PC-3 (cell line): ENCODE data around the gene NCOA7. TPM values are rescaled to one million over a fixed set of nuclear protein-coding genes. Genes with fewer than 3 reads are reported as not detected.

ENCODE experiments used
- ATAC-seq: fragments of 200-7000 bp; cut with Tn5 transposase; 2 replicates; pipeline ENCODE4 v1.9.1; 2020; ENCODE audit warnings: mild to moderate bottlenecking, moderate library complexity
- BruUV-seq: library from RNA; stranded (reverse); fragments of 400-500 nt; replicated peaks from 2 replicates; lab custom pipeline; 2021; lab: Mats Ljungman, UMichigan
- CTCF ChIA-PET: fragments of 300-600 bp; sonication (Branson Sonifier 250); formaldehyde crosslinking; loops from one replicate; lab custom pipeline; 2022; ENCODE audit warnings: antibody characterized with exemption; lab: Charles Lee
- POLR2A ChIA-PET: fragments of 300-600 bp; sonication (Branson Sonifier 250); formaldehyde crosslinking; loops from one replicate; lab custom pipeline; 2022; ENCODE audit warnings: antibody characterized with exemption; ENCODE audit not compliant: unreplicated experiment; lab: Charles Lee
- DNase-seq: peaks from one replicate; pipeline ENCODE4 v3.0.0-alpha.2; 2015
- H2AFZ ChIP-seq: fragments of 300-600 bp; sonication (generic); 2 replicates; pipeline ENCODE4 v1.6.0; 2016; ENCODE audit warnings: antibody characterized with exemption, low read length
- H3F3A ChIP-seq: fragments of 300-600 bp; sonication (generic); one replicate; pipeline ENCODE4 v1.6.0; 2017; ENCODE audit warnings: antibody characterized with exemption, low read length, control low read depth, mild to moderate bottlenecking; ENCODE audit not compliant: unreplicated experiment
- H3K27ac ChIP-seq: fragments of 300-600 bp; sonication (generic); 2 replicates; pipeline ENCODE4 v1.5.1; 2016; ENCODE audit warnings: mild to moderate bottlenecking, low read length
- H3K27me3 ChIP-seq: fragments of 300-600 bp; sonication (generic); 2 replicates; pipeline ENCODE4 v1.6.1; 2016; ENCODE audit warnings: low read length, mixed read lengths
- H3K36me3 ChIP-seq: fragments of 300-600 bp; sonication (generic); 2 replicates; pipeline ENCODE4 v1.6.1; 2016; ENCODE audit warnings: low read depth, mixed run types, low read length, mixed read lengths
- H3K4me1 ChIP-seq: fragments of 300-600 bp; sonication (generic); 2 replicates; pipeline ENCODE4 v1.5.1; 2016; ENCODE audit warnings: low read length; ENCODE audit not compliant: insufficient read depth
- H3K4me2 ChIP-seq: fragments of 300-600 bp; sonication (generic); 2 replicates; pipeline ENCODE4 v1.6.0; 2016; ENCODE audit warnings: low read length
- H3K4me3 ChIP-seq: fragments of 300-600 bp; sonication (generic); 2 replicates; pipeline ENCODE4 v1.5.1; 2016; ENCODE audit warnings: mild to moderate bottlenecking, low read length, mixed read lengths
- H3K79me2 ChIP-seq: fragments of 300-600 bp; sonication (generic); 2 replicates; pipeline ENCODE4 v1.6.1; 2017; ENCODE audit warnings: low read length, mixed read lengths
- H3K9ac ChIP-seq: fragments of 300-600 bp; sonication (generic); 2 replicates; pipeline ENCODE4 v1.6.0; 2016; ENCODE audit warnings: mild to moderate bottlenecking, low read length
- H3K9me2 ChIP-seq: fragments of 300-600 bp; sonication (generic); replicated peaks from 2 replicates; pipeline ENCODE4 v1.6.1; 2016; ENCODE audit warnings: mixed run types, low read length, mixed read lengths
- H3K9me3 ChIP-seq: fragments of 300-600 bp; sonication (generic); 2 replicates; pipeline ENCODE4 v1.6.1; 2016; ENCODE audit warnings: low read length, mixed read lengths
- H4K20me1 ChIP-seq: fragments of 300-600 bp; sonication (generic); 2 replicates; pipeline ENCODE4 v1.6.1; 2016; ENCODE audit warnings: low read length, mixed read lengths
- CTCF ChIP-seq: fragments of 300-600 bp; sonication (generic); conservative IDR thresholded peaks from 2 replicates; pipeline ENCODE4 v1.5.1; 2017; ENCODE audit warnings: antibody characterized with exemption, low read depth, mild to moderate bottlenecking, low read length
- EZH2 ChIP-seq: fragments of 300-600 bp; sonication (generic); IDR thresholded peaks from one replicate; pipeline ENCODE4 v1.6.1; 2017; ENCODE audit warnings: antibody characterized with exemption, mild to moderate bottlenecking, low read length; ENCODE audit not compliant: unreplicated experiment
- EZH2phosphoT487 ChIP-seq: fragments of 300-600 bp; sonication (generic); IDR thresholded peaks from 2 replicates; pipeline ENCODE4 v1.6.1; 2018; ENCODE audit warnings: mild to moderate bottlenecking, antibody characterized with exemption, low read length, borderline replicate concordance
- intact Hi-C: fragments of 100-400 bp; cut with micrococcal nuclease; formaldehyde crosslinking; loops from 2 replicates; pipeline ENCODE4 v1.9.0; 2023
- total RNA-seq: library from RNA; depleted of rRNA; stranded (reverse); fragments of >200 nt; gene quantifications from 2 replicates; pipeline ENCODE4 v1.2.3, GENCODE V29; 2014

The NCOA7 gene
- total RNA-seq, 1 experiment from 2014 or later: 13.4 TPM

GRCh38 chr6:125798734-125799508 lies 8.2 kb downstream of the NCOA7 start:
- Histone ChIP-seq H3K9me3 (no peaks in the 10 kb centered on the region), H3K27me3 (no peaks in the 10 kb centered on the region), H3K4me3 (no peak overlapping the region), H3K79me2 (peaks cover 16% of the 10 kb centered on the region), H3K4me2 (0 out of 2 replicates have a peak overlapping the region, but pooled peaks have one; percentile 74), H3K9ac (no peak overlapping the region), H3K9me2 (no peaks in the 10 kb centered on the region), H2AFZ (no peak overlapping the region), H3F3A (no peaks in the 10 kb centered on the region), H4K20me1 (no peaks in the 10 kb centered on the region), H3K27ac (no peak overlapping the region), H3K36me3 (no peaks in the 10 kb centered on the region), H3K4me1 (peaks cover 40% of the 10 kb centered on the region)
- ATAC-seq (no peak), DNase-seq (no peak)
- BruUV-seq: no TSS peak
- TF ChIP-seq EZH2 (no peak), EZH2phosphoT487 (no peak), CTCF (no peak)
- intact Hi-C loops: no loop called here
- POLR2A ChIA-PET: no interaction called here
- CTCF ChIA-PET: no interaction called here

DNA sequence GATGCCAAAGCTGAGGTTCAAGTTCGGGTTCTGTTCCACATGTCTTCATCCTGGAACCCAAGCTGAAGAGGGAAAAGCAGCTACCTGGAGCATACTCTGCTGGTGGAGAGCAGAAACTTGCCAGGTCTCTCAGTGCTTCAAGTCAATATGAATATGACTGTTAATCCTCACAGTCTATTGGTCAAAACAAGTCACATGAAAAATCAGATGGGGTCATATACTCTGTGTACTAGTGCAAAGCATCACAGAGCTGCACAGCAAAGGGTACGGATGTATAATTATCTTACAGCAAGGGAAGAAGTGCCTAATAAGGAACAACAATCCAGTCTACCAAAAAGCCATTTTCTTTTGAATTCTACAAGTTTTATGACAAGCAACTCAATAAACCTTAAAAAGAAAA lies 11.6 kb downstream of the NCOA7 start:
- ATAC-seq (no peak), DNase-seq (no peak)
- no peaks in the 10 kb centered on the region for H4K20me1 ChIP-seq
- no peak overlapping the region for H3K27ac ChIP-seq
- H3K79me2 ChIP-seq: no peaks in the 10 kb centered on the region
- H2AFZ ChIP-seq: no peak overlapping the region
- TF ChIP-seq CTCF (no peak), EZH2 (no peak), EZH2phosphoT487 (no peak)
- H3F3A ChIP-seq: no peaks in the 10 kb centered on the region
- no peaks in the 10 kb centered on the region for H3K27me3 ChIP-seq
- H3K36me3 ChIP-seq: no peaks in the 10 kb centered on the region
- BruUV-seq: no TSS peak
- H3K9me3 ChIP-seq: no peaks in the 10 kb centered on the region
- H3K4me3 ChIP-seq: no peak overlapping the region
- intact Hi-C loops: no loop called here
- CTCF ChIA-PET: no interaction called here
- H3K4me2 ChIP-seq: no peak overlapping the region
- no peak overlapping the region for H3K9ac ChIP-seq
- no peaks in the 10 kb centered on the region for H3K9me2 ChIP-seq
- peaks cover 19% of the 10 kb centered on the region for H3K4me1 ChIP-seq
- POLR2A ChIA-PET: no interaction called here

GRCh38 chr6:125802943-125803377 lies 12.2 kb downstream of the NCOA7 start:
- ChIA-PET POLR2A (no interaction called here), CTCF (no interaction called here)
- Histone ChIP-seq H3K27me3 (no peaks in the 10 kb centered on the region), H3K4me1 (peaks cover 13% of the 10 kb centered on the region), H3K36me3 (no peaks in the 10 kb centered on the region), H3K9ac (no peak overlapping the region), H3K9me3 (no peaks in the 10 kb centered on the region), H3K27ac (no peak overlapping the region; the same call in 1 of the 2 replicates), H4K20me1 (no peaks in the 10 kb centered on the region), H2AFZ (no peak overlapping the region), H3K4me3 (no peak overlapping the region), H3K4me2 (no peak overlapping the region), H3F3A (no peaks in the 10 kb centered on the region), H3K79me2 (no peaks in the 10 kb centered on the region), H3K9me2 (no peaks in the 10 kb centered on the region)
- no peak for TF ChIP-seq EZH2phosphoT487
- no TSS peak for BruUV-seq
- intact Hi-C loops: no loop called here
- ATAC-seq (no peak; the same call in 1 of the 2 replicates), DNase-seq (peak; percentile 17)
